ENCODE results near the gene FNIP1. TPM values are rescaled to one million over a fixed set of nuclear protein-coding genes. Genes with fewer than 3 reads are reported as not detected.
"Not testable (repeated sequence)": the region's sequence is repeated elsewhere in the genome, so short reads cannot be mapped to it uniquely, and the experiment has no call there.

The FNIP1 gene
- total RNA-seq, 1 donor from 2014 or later, result 28.5 TPM

- Mint-ChIP-seq H3K27ac (ENCODE audit: unreplicated experiment) (no peak overlapping the region), H3K27me3 (ENCODE audit: low read depth, unreplicated experiment) (no peaks in the 10 kb centered on the region), H3K36me3 (ENCODE audit: low read depth, unreplicated experiment) (peaks cover 7% of the 10 kb centered on the region), H3K4me1 (ENCODE audit: low read depth, unreplicated experiment) (peaks cover 3% of the 10 kb centered on the region), H3K4me3 (ENCODE audit: unreplicated experiment) (no peak overlapping the region), H3K9me3 (ENCODE audit: unreplicated experiment) (peaks cover 3% of the 10 kb centered on the region)
- H3K9me3 ChIP-seq (ENCODE audit: insufficient read depth, low read depth, low read length), result no peaks in the 10 kb centered on the region
- no peak overlapping the region for H2AFZ ChIP-seq (ENCODE audit: low read depth, low read length)
- H3K79me2 ChIP-seq (ENCODE audit: insufficient read depth, low read length), result peaks cover 90% of the 10 kb centered on the region
- no peak for DNase-seq (ENCODE audit: low read depth)
- H3K36me3 ChIP-seq (ENCODE audit: insufficient read depth, low read length), result no peaks in the 10 kb centered on the region
- no peaks in the 10 kb centered on the region for H3K27me3 ChIP-seq (ENCODE audit: insufficient read depth, low read length)
- no peak for TF ChIP-seq EZH2 (IDR thresholded peaks at IDR 0.05; ENCODE audit: insufficient read depth, low read length)
- TF ChIP-seq, protein P1, sequence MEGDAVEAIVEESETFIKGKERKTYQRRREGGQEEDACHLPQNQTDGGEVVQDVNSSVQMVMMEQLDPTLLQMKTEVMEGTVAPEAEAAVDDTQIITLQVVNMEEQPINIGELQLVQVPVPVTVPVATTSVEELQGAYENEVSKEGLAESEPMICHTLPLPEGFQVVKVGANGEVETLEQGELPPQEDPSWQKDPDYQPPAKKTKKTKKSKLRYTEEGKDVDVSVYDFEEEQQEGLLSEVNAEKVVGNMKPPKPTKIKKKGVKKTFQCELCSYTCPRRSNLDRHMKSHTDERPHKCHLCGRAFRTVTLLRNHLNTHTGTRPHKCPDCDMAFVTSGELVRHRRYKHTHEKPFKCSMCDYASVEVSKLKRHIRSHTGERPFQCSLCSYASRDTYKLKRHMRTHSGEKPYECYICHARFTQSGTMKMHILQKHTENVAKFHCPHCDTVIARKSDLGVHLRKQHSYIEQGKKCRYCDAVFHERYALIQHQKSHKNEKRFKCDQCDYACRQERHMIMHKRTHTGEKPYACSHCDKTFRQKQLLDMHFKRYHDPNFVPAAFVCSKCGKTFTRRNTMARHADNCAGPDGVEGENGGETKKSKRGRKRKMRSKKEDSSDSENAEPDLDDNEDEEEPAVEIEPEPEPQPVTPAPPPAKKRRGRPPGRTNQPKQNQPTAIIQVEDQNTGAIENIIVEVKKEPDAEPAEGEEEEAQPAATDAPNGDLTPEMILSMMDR (IDR thresholded peaks at IDR 0.05; ENCODE audit: insufficient read depth, low read depth, low read length), result no peak
- H3K4me3 ChIP-seq (ENCODE audit: insufficient read depth, low read depth, low read length), result no peak overlapping the region
- no peak overlapping the region for H3K4me2 ChIP-seq (ENCODE audit: low read length)
- no peak for FAIRE-seq
- H3K9ac ChIP-seq (ENCODE audit: low read length), result no peak overlapping the region
- H4K20me1 ChIP-seq (ENCODE audit: insufficient read depth, low read length), result peaks cover 73% of the 10 kb centered on the region
- no peak overlapping the region for H3K27ac ChIP-seq (ENCODE audit: low read depth, low read length)
- H3K4me1 ChIP-seq (ENCODE audit: insufficient read depth, low read length), result no peaks in the 10 kb centered on the region
Measured at GRCh38 chr5:131782717-131783116, 14.1 kb downstream of the FNIP1 start.

GRCh38 chr5:131778141-131778540, 18.7 kb downstream of the FNIP1 start:
- not testable (repeated sequence) for H3K9ac ChIP-seq (ENCODE audit: low read length); H3K27me3 Mint-ChIP-seq (ENCODE audit: low read depth, unreplicated experiment); H3K4me3 Mint-ChIP-seq (ENCODE audit: unreplicated experiment); H3K27ac ChIP-seq (ENCODE audit: low read depth, low read length); H3K36me3 Mint-ChIP-seq (ENCODE audit: low read depth, unreplicated experiment); H3K4me1 Mint-ChIP-seq (ENCODE audit: low read depth, unreplicated experiment); H3K9me3 Mint-ChIP-seq (ENCODE audit: unreplicated experiment); H3K4me1 ChIP-seq (ENCODE audit: insufficient read depth, low read length); H3K4me2 ChIP-seq (ENCODE audit: low read length); H3K36me3 ChIP-seq (ENCODE audit: insufficient read depth, low read length); H2AFZ ChIP-seq (ENCODE audit: low read depth, low read length); FAIRE-seq; H3K4me3 ChIP-seq (ENCODE audit: insufficient read depth, low read depth, low read length); H3K27me3 ChIP-seq (ENCODE audit: insufficient read depth, low read length); DNase-seq (ENCODE audit: low read depth); H3K9me3 ChIP-seq (ENCODE audit: insufficient read depth, low read depth, low read length); H3K27ac Mint-ChIP-seq (ENCODE audit: unreplicated experiment)
- Histone ChIP-seq H4K20me1 (ENCODE audit: insufficient read depth, low read length) (peaks cover 70% of the 10 kb centered on the region), H3K79me2 (ENCODE audit: insufficient read depth, low read length) (peaks cover 90% of the 10 kb centered on the region)

- Histone ChIP-seq H2AFZ (ENCODE audit: low read depth, low read length) (no peak overlapping the region), H3K4me2 (ENCODE audit: low read length) (no peak overlapping the region), H3K4me1 (ENCODE audit: insufficient read depth, low read length) (no peaks in the 10 kb centered on the region), H3K27ac (ENCODE audit: low read depth, low read length) (no peak overlapping the region), H3K4me3 (ENCODE audit: insufficient read depth, low read depth, low read length) (no peak overlapping the region), H3K9ac (ENCODE audit: low read length) (no peak overlapping the region), H3K9me3 (ENCODE audit: insufficient read depth, low read depth, low read length) (no peaks in the 10 kb centered on the region), H3K27me3 (ENCODE audit: insufficient read depth, low read length) (no peaks in the 10 kb centered on the region), H4K20me1 (ENCODE audit: insufficient read depth, low read length) (peaks cover 72% of the 10 kb centered on the region), H3K79me2 (ENCODE audit: insufficient read depth, low read length) (peaks cover 90% of the 10 kb centered on the region), H3K36me3 (ENCODE audit: insufficient read depth, low read length) (no peaks in the 10 kb centered on the region)
- Mint-ChIP-seq H3K9me3 (ENCODE audit: unreplicated experiment) (peaks cover under 1% of the 10 kb centered on the region), H3K27me3 (ENCODE audit: low read depth, unreplicated experiment) (no peaks in the 10 kb centered on the region), H3K4me1 (ENCODE audit: low read depth, unreplicated experiment) (no peaks in the 10 kb centered on the region), H3K4me3 (ENCODE audit: unreplicated experiment) (no peak overlapping the region), H3K27ac (ENCODE audit: unreplicated experiment) (no peak overlapping the region), H3K36me3 (ENCODE audit: low read depth, unreplicated experiment) (peaks cover under 1% of the 10 kb centered on the region)
- DNase-seq (ENCODE audit: low read depth) (no peak), FAIRE-seq (peak; percentile 9)
- no peak for TF ChIP-seq EZH2 (IDR thresholded peaks at IDR 0.05; ENCODE audit: insufficient read depth, low read length)
- TF ChIP-seq, protein P1 (IDR thresholded peaks at IDR 0.05; ENCODE audit: insufficient read depth, low read depth, low read length), result no peak
Measured at GRCh38 chr5:131776450-131776849, 20.4 kb downstream of the FNIP1 start.

Measured in astrocyte (in vitro differentiated cells and primary cell).